KOPT-K1 (cell line): ENCODE results near the gene PEX5L.
"Not testable (repeated sequence)": the region's sequence is repeated elsewhere in the genome, so short reads cannot be mapped to it uniquely, and the experiment has no call there.

ENCODE experiments used
- H3K27ac ChIP-seq: fragments of 200-600 bp; sonication (generic); 2 replicates; pipeline ENCODE4 v1.5.1; 2016; ENCODE audit warnings: antibody characterized with exemption, mild to moderate bottlenecking, low read depth, low read length; ENCODE audit not compliant: poor library complexity, severe bottlenecking
- H3K36me3 ChIP-seq: fragments of 200-600 bp; sonication (generic); 2 replicates; pipeline ENCODE4 v1.5.1; 2017; ENCODE audit warnings: antibody characterized with exemption, mild to moderate bottlenecking, low read length, moderate library complexity; ENCODE audit not compliant: insufficient read depth
- H3K9me3 ChIP-seq: fragments of 200-600 bp; sonication (generic); 2 replicates; pipeline ENCODE4 v1.5.1; 2017; ENCODE audit warnings: antibody characterized with exemption, low read length, mild to moderate bottlenecking; ENCODE audit not compliant: insufficient read depth, poor library complexity, severe bottlenecking

The PEX5L gene

GRCh38 chr3:180048103-180048502, 11.4 kb upstream of the PEX5L start:
- Histone ChIP-seq H3K27ac (no peak overlapping the region), H3K9me3 (no peaks in the 10 kb centered on the region), H3K36me3 (no peaks in the 10 kb centered on the region)

GRCh38 chr3:180040966-180041365, 4.2 kb upstream of the PEX5L start:
- Histone ChIP-seq H3K36me3 (no peaks in the 10 kb centered on the region), H3K9me3 (no peaks in the 10 kb centered on the region), H3K27ac (no peak overlapping the region)

- H3K36me3 ChIP-seq: no peaks in the 10 kb centered on the region
- no peaks in the 10 kb centered on the region for H3K9me3 ChIP-seq
- peak overlapping the region; percentile 88 for H3K27ac ChIP-seq
Observed at GRCh38 chr3:180036092-180036670, 556 bp downstream of the PEX5L start.

GRCh38 chr3:180026997-180027396, 9.7 kb downstream of the PEX5L start:
- H3K27ac ChIP-seq: no peak overlapping the region
- H3K36me3 ChIP-seq: peaks cover 10% of the 10 kb centered on the region; the same call in 1 of the 2 replicates
- no peaks in the 10 kb centered on the region for H3K9me3 ChIP-seq

GRCh38 chr3:180018543-180018942, 18.2 kb downstream of the PEX5L start:
- Histone ChIP-seq H3K27ac (no peak overlapping the region), H3K9me3 (no peaks in the 10 kb centered on the region), H3K36me3 (peaks cover 37% of the 10 kb centered on the region)

- Histone ChIP-seq H3K9me3 (no peaks in the 10 kb centered on the region), H3K27ac (no peak overlapping the region), H3K36me3 (peaks cover 37% of the 10 kb centered on the region)
Observed at GRCh38 chr3:180017846-180018245, 18.9 kb downstream of the PEX5L start.

DNA sequence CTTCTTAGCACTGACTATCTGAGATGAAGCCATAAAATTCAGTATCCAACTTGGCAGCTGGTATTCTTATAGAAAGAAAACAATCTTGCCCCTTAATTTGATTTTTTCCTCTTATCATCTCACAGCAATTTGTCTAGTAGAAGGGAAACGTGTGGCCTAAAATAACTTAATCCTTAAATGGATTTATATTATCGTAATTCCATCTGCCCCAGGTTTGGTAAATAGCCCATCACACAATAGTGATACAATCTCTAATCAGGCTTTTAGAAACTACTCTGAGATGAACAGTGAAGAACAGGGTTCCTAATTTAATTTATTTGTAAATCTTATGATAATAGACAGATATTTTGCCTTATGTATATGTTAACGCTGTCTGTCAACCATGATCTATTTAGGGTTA, 24.8 kb downstream of the PEX5L start:
- Histone ChIP-seq H3K27ac (no peak overlapping the region), H3K36me3 (peaks cover 43% of the 10 kb centered on the region), H3K9me3 (peaks cover 34% of the 10 kb centered on the region)

GRCh38 chr3:180008318-180008717, 28.4 kb downstream of the PEX5L start:
- H3K27ac ChIP-seq: not testable (repeated sequence)
- Histone ChIP-seq H3K9me3 (peaks cover 42% of the 10 kb centered on the region), H3K36me3 (peaks cover 32% of the 10 kb centered on the region)

DNA sequence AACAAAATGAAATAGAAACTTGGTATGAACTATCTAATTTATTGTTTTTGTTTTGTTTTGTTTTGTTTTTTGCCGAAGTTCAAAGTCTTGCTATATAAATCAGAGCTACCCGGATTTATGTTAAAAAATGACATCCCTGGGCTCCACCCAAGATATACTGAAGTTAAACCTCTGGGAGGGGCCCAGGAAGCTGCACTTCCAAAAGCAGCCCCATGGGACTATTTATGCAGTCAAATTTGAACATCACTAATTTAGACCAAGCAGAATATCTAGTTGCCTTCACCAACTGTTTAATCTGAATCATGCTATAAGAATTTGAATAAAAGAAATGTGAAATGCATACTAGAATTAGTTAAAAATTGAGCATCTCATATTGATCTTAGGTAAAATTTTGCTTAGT, 32.2 kb downstream of the PEX5L start:
- Histone ChIP-seq H3K36me3 (peaks cover 41% of the 10 kb centered on the region), H3K9me3 (peaks cover 34% of the 10 kb centered on the region), H3K27ac (no peak overlapping the region)

GRCh38 chr3:180002006-180002405, 34.7 kb downstream of the PEX5L start:
- H3K36me3 ChIP-seq: peaks cover 44% of the 10 kb centered on the region
- no peak overlapping the region for H3K27ac ChIP-seq
- H3K9me3 ChIP-seq: peaks cover 15% of the 10 kb centered on the region

DNA sequence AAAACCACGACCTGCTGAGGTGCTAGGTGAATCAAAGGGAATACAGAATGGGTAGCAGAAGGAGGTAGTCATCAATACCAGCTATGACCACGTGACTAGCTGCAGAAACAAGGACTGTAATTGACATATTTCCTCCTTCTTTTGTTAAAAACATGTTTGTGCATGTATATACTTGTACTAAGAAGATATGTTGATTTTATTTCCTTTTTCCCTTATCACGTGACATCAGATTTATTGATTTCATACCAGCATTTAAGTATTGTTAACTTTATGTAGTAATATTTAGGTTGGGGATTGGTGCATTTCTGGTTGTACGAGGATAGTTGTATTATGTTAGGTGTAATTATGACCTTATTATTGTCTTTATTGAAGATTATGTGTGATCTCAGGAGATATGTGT, 36.2 kb downstream of the PEX5L start:
- H3K27ac ChIP-seq: no peak overlapping the region
- peaks cover 21% of the 10 kb centered on the region for H3K9me3 ChIP-seq
- H3K36me3 ChIP-seq: peaks cover 58% of the 10 kb centered on the region

DNA sequence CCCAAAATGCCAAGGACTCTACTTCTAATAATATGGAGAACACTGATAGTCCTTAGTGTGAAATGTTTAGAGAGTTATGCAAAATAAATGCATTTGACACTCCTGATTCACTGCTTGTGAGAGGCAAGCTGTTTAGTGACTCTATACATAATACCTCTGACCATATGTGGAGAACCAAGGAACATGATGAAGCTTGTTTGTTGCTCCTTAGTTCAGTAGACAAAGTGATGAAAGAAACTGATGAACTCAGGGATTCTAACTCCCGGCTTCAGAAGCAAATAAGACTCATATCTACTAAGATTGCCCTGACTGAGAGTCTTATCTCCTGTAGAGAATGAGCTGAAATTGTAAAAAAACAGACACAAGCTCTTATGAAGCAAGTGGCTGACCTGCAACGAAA, 41.3 kb downstream of the PEX5L start:
- Histone ChIP-seq H3K9me3 (peaks cover 21% of the 10 kb centered on the region), H3K36me3 (peaks cover 78% of the 10 kb centered on the region), H3K27ac (no peak overlapping the region)

GRCh38 chr3:179991883-179992282, 44.9 kb downstream of the PEX5L start:
- Histone ChIP-seq H3K9me3 (peaks cover 13% of the 10 kb centered on the region), H3K27ac (no peak overlapping the region), H3K36me3 (peaks cover 51% of the 10 kb centered on the region)

DNA sequence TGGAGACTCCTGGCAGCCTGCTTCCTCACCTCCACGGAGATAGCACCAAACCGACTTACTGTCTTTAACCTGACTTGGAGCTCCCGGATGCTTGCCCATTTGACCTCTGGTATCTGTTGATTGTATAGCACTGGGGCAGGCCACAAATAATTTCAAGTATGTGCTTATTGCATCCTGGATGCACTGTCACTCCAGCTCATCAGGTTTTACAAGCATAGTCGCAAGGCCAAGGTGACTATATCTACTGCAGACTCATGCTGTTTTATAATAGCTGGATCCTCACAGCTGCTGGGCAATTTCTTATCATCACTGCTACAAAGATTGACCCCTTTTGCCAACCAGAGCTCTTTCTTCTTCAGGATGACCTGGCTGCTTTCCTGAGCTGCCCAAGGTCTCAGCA, 45.6 kb downstream of the PEX5L start:
- Histone ChIP-seq H3K27ac (no peak overlapping the region), H3K36me3 (peaks cover 44% of the 10 kb centered on the region), H3K9me3 (peaks cover 6% of the 10 kb centered on the region)

DNA sequence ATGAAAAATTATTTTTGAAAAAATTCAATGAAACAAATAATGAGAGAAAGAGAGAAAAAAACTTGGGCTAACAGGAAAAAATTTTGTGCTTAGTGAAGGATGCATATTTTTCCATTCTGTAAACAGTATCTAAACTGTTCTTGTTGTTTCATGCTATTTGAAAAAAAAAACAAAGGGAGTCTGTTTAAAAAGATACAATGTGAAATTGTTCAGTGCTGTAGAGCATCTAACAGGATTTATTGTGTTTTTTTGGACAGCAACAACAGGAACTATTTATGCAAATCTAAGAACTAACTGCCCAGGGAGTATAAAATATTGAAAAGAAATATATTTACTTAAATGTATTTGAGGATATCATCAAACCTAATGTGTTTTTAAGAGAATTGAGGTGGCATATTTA, 55.1 kb downstream of the PEX5L start:
- H3K27ac ChIP-seq: no peak overlapping the region
- H3K36me3 ChIP-seq: peaks cover 62% of the 10 kb centered on the region
- no peaks in the 10 kb centered on the region for H3K9me3 ChIP-seq

DNA sequence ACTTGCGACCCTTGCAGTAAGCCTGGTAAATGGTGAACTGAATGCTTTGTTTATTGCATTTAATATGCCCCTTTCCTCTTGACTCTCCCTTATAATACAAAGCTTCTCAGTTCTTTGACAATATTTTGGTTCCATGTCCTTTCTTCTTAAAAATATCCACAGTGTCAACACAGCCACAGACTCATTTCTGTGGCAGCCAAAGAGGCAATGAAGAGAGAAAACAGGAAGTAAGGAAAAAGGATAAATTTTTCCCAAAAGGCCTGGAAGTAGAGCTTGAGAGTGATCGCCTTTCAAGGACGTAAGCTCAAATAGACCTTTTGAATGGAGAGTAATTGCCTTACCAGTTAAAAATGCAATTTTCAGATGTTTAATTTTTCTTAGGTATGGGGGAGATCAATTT, 59.4 kb downstream of the PEX5L start:
- Histone ChIP-seq H3K36me3 (peaks cover 39% of the 10 kb centered on the region), H3K27ac (no peak overlapping the region), H3K9me3 (no peaks in the 10 kb centered on the region)
